Activated CD8-positive, alpha-beta memory T cell treated with anti-CD3 and anti-CD28 coated beads, Interleukin-2, amount 10 ng/mL, durations not matched to agents 7 days and 5 days (primary cell): ENCODE results near the gene RHBDL2. TPM values are rescaled to one million over a fixed set of nuclear protein-coding genes. Genes with fewer than 3 reads are reported as not detected.
"Not testable (repeated sequence)": the region's sequence is repeated elsewhere in the genome, so short reads cannot be mapped to it uniquely, and the experiment has no call there.

ENCODE experiments used
- ATAC-seq: fragments of 150-1000 bp; cut with Tn5 transposase; one replicate; pipeline ENCODE4 v1.10.0; 2021; ENCODE audit warnings: moderate library complexity
- CTCF ChIA-PET: fragments of 350-600 bp; sonication (Branson Sonifier 250); formaldehyde crosslinking; loops from one replicate; lab custom pipeline; 2021; ENCODE audit warnings: antibody characterized with exemption; lab: Charles Lee
- DNase-seq: peaks from one replicate; pipeline ENCODE4 v3.0.0-alpha.2; 2020
- H3K27ac Mint-ChIP-seq: one replicate; pipeline ENCODE4 v1.8.0; 2021; ENCODE audit warnings: mild to moderate bottlenecking, mixed read lengths
- H3K27me3 Mint-ChIP-seq: one replicate; pipeline ENCODE4 v1.8.0; 2021; ENCODE audit warnings: mixed read lengths
- H3K36me3 Mint-ChIP-seq: one replicate; pipeline ENCODE4 v1.8.0; 2021; ENCODE audit warnings: mild to moderate bottlenecking, mixed read lengths
- H3K4me1 Mint-ChIP-seq: one replicate; pipeline ENCODE4 v1.8.0; 2021; ENCODE audit warnings: mixed read lengths
- H3K4me3 Mint-ChIP-seq: one replicate; pipeline ENCODE4 v1.8.0; 2021; ENCODE audit warnings: mild to moderate bottlenecking, moderate library complexity, mixed read lengths
- H3K9me3 Mint-ChIP-seq: one replicate; pipeline ENCODE4 v1.8.0; 2022; ENCODE audit warnings: low read depth, mixed read lengths
- total RNA-seq, 2 experiments: library from RNA; stranded (reverse); gene quantifications; one replicate each; pipeline ENCODE4 v1.2.3, GENCODE V29; 2021

The RHBDL2 gene, protein sequence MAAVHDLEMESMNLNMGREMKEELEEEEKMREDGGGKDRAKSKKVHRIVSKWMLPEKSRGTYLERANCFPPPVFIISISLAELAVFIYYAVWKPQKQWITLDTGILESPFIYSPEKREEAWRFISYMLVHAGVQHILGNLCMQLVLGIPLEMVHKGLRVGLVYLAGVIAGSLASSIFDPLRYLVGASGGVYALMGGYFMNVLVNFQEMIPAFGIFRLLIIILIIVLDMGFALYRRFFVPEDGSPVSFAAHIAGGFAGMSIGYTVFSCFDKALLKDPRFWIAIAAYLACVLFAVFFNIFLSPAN
- total RNA-seq: not detected

DNA sequence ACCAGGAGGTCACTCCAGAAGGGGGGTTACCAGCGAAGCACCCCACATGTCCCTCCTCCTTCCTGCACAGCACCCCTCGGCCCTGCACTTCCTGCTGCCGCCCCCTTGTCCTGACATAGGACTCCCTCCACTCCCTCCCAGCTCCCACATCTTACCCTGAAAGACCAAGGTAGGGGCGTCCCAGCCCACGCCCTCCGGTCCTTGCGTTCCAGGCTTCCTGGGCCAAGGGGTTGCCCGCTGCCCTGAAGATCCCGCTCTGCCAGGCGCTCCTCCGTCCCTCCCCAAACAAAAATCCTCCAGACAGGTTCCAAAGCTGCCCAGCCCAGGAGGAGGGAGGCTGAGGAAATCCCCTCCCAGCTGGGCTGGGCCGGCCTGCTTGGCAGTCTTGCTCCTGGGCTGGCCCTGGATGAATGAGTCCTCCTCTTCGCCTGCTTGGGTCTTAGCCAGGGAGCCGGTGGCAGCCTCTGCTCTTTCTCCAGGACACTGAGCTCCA, at the start of gene RHBDL2:
Gene RHBDL2, minus strand, starts transcription at position 304 of the 493 bp plus-strand sequence. CDS start 22,618 bp downstream, outside the sequence.
- ATAC-seq (no peak), DNase-seq (no peak)
- H3K9me3 Mint-ChIP-seq: no peaks in the 10 kb centered on the region
- no peaks in the 10 kb centered on the region for H3K36me3 Mint-ChIP-seq
- H3K4me1 Mint-ChIP-seq: no peaks in the 10 kb centered on the region
- no peak within 1 kb of the TSS for H3K4me3 Mint-ChIP-seq
- no peak within 1 kb of the TSS for H3K27ac Mint-ChIP-seq
- no peaks in the 10 kb centered on the region for H3K27me3 Mint-ChIP-seq
- CTCF ChIA-PET: no interaction called here

DNA sequence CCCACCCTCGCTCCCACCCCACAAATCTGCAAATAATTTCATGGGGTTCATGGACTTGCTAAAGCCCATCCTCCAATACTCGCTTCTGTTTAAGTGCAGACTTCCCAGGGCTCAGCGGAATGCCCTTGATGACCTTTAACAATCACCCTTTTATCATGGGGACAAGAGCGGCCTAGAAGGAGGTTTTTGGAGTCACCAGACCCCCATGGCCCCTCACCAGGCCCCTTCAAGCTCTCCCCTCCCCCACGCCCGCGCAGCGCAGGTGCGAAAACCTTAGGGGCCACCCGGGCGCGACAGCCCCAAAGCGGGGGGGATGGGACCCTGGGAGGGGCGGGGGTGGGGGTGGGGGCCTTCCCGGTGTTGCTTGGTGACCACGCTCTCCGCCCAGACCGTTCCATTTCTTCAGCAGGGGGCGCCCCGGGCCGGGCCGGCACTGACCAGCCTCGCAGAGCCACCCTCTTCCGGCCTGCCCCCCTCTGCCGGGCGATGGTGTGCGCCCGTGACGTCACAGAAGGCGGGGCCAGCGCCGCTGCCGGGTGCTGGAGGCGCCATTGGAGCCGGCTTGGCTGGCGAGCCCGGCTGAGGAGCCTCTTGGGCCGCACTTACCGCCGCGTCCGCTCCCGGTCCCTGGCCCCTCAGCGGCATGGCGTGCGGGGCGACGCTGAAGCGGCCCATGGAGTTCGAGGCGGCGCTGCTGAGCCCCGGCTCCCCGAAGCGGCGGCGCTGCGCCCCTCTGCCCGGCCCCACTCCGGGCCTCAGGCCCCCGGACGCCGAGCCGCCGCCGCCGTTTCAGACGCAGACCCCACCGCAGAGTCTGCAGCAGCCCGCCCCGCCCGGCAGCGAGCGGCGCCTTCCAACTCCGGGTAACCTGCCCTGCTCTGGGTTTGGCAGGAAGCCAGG, 49.4 kb upstream of the RHBDL2 start, which contains the start of gene AKIRIN1:
Gene AKIRIN1, plus strand, starts transcription at position 539 of the 900 bp plus-strand sequence. Its CDS starts 105 bp downstream, at position 644.
- no peaks in the 10 kb centered on the region for H3K9me3 Mint-ChIP-seq
- ATAC-seq: peak; percentile 94
- peaks cover 20% of the 10 kb centered on the region for H3K36me3 Mint-ChIP-seq
- CTCF ChIA-PET: interaction anchor here (1.0 to 1.3 kb wide), 2 partner anchors 13 to 36 kb away, joined by 4 to 5 read pairs; partner anchors contain the start of gene NDUFS5
- DNase-seq: peak; percentile 97
- H3K27me3 Mint-ChIP-seq: no peaks in the 10 kb centered on the region
- peaks cover 41% of the 10 kb centered on the region for H3K4me1 Mint-ChIP-seq
- H3K27ac Mint-ChIP-seq: peak within 1 kb of the TSS; percentile 81
- H3K4me3 Mint-ChIP-seq: peak within 1 kb of the TSS; percentile 78

DNA sequence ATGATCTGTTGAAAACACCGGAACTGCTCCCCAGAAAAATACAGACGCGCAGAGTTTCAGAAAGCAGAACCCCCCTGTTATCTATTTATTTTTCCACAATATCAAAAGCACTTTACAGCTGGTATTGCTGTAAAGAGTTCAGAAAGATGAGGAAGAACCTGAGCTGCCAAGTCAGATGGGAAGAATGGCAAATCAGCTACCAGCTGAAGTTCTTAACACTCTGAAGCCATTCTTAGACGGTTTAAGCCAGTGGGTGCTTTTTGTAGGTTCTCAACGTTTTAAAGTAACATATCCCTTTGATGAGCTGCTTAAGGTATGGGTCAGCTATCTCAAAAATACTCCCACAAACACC, 48.7 kb upstream of the RHBDL2 start:
- ATAC-seq (no peak), DNase-seq (no peak)
- peaks cover 14% of the 10 kb centered on the region for H3K36me3 Mint-ChIP-seq
- H3K9me3 Mint-ChIP-seq: no peaks in the 10 kb centered on the region
- peaks cover 36% of the 10 kb centered on the region for H3K4me1 Mint-ChIP-seq
- peak overlapping the region; percentile 73 for H3K4me3 Mint-ChIP-seq
- peak overlapping the region; percentile 81 for H3K27ac Mint-ChIP-seq
- CTCF ChIA-PET: interaction anchor here (1.0 to 1.3 kb wide), 2 partner anchors 13 to 36 kb away, joined by 4 to 5 read pairs; partner anchors contain the start of gene NDUFS5
- H3K27me3 Mint-ChIP-seq: no peaks in the 10 kb centered on the region

DNA sequence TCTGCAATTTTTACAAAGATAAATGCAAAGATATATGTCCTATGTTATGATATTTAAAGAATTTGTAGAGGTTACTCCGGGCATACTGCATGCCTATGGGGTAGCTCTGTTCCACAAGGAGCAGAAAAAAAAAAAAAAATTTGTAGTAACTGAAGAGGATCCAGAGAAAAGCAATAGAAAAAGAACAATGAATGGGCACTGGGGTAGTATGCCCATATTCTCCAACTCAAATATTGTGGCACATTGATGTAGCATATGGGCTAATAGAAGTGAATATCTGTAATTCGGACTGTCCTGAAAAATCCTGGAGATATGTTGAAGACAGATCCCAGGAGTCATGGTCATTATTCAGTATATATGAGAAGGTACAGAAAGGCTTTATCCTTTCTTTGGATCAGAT, 48.3 kb upstream of the RHBDL2 start:
- peak overlapping the region; percentile 73 for H3K4me3 Mint-ChIP-seq
- ATAC-seq (no peak), DNase-seq (no peak)
- H3K36me3 Mint-ChIP-seq: peaks cover 11% of the 10 kb centered on the region
- H3K9me3 Mint-ChIP-seq: no peaks in the 10 kb centered on the region
- H3K4me1 Mint-ChIP-seq: peaks cover 33% of the 10 kb centered on the region
- CTCF ChIA-PET: interaction anchor here (1.0 to 1.3 kb wide), 2 partner anchors 12 to 37 kb away, joined by 4 to 5 read pairs; partner anchors contain the start of gene NDUFS5
- no peaks in the 10 kb centered on the region for H3K27me3 Mint-ChIP-seq
- peak overlapping the region; percentile 81 for H3K27ac Mint-ChIP-seq

DNA sequence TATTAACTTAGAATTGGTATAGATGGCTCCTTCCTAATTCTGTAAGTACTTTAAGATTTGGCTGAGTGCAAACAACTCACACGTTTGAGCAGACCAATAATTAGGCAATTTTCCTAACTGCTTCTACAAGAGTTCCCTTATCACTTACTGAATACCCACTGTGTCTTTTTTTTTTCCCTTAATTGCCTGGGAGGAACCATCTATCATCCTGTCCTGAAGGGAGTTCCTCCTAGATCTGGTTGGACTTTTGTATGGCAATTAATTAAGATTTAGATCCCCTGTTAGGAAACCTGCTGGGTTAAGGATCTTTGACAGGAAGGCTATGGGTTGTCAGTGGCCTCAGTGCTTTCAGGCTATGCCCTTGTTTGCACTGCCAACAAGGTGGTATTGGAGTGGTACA, 37.8 kb upstream of the RHBDL2 start:
- H3K9me3 Mint-ChIP-seq: not testable (repeated sequence)

DNA sequence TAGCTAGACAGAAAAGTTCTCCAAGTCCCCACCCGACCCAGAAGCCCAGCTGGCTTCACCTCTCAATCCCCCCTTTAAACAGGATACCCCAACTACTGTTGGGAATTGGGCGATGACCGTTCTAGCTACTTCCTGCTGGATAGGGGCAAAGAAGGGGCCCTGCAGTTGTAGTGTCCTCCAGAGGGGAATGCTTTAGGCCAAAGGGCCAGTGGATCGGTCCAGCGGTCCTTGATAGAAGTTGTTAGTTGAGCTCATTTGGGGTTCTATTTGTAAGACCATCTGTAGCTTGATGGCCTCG, 36.6 kb upstream of the RHBDL2 start:
- H3K4me3 Mint-ChIP-seq, H3K4me1 Mint-ChIP-seq, DNase-seq, H3K27me3 Mint-ChIP-seq, H3K9me3 Mint-ChIP-seq, ATAC-seq: not testable (repeated sequence)
- Mint-ChIP-seq H3K36me3 (peaks cover 11% of the 10 kb centered on the region), H3K27ac (peak overlapping the region; percentile 74)
- CTCF ChIA-PET: interaction anchor here (0.9 to 2.0 kb wide), 2 partner anchors 11 to 12 kb away, joined by 3 to 4 read pairs; no protein-coding TSS in a partner anchor

More for the DNA sequence above, 37.8 kb upstream of the RHBDL2 start:
- H3K27me3 Mint-ChIP-seq, H3K4me1 Mint-ChIP-seq, CTCF ChIA-PET, H3K27ac Mint-ChIP-seq, DNase-seq, H3K4me3 Mint-ChIP-seq, ATAC-seq: not testable (repeated sequence)
- H3K36me3 Mint-ChIP-seq: peaks cover 11% of the 10 kb centered on the region

DNA sequence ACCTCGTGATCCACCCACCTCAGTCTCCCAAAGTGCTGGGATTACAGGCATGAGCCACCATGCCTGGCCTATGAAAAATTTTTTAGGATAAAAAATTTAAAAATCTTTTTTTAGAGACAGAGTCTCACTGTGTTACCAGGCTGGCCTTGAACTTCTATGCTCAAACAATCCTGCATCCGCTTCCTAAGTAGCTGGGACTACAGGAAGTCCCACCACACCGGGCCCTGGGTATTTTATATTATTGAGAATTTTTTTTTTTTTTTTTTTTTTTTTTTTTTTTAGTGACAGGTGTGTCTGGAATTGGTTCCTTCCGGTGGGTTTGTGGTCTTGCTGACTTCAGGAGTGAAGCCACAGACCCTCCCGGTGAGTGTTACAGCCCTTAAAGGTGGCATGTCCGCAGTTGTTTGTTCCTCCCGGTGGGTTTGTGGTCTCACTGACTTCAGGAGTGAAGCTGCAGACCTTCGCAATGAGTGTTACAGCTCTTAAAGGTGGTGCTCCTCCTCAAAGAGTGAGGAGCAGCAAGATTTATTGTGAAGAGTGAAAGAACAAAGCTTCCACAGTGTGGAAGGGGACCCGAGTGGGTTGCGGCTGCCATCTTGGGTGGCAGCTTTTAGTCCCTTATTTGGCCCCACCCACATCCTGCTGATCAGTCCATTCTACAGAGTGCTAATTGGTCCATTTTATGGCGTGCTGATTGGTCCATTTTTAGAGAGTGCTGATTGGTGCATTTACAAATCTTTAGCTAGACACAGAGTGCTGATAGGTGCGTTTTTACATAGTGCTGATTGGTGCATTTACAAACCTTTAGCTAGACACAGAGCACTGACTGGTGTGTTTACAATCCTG, 36.0 kb upstream of the RHBDL2 start:
- ATAC-seq (peak; percentile 69), DNase-seq (peak; percentile 78)
- H3K4me1 Mint-ChIP-seq, H3K27me3 Mint-ChIP-seq, H3K9me3 Mint-ChIP-seq: not testable (repeated sequence)
- H3K36me3 Mint-ChIP-seq: peaks cover 11% of the 10 kb centered on the region
- peak overlapping the region; percentile 32 for H3K4me3 Mint-ChIP-seq
- H3K27ac Mint-ChIP-seq: peak overlapping the region; percentile 74
- CTCF ChIA-PET: interaction anchor here (0.7 to 2.0 kb wide), 4 partner anchors 11 to 128 kb away, joined by 3 to 4 read pairs (median 3); no protein-coding TSS in a partner anchor

DNA sequence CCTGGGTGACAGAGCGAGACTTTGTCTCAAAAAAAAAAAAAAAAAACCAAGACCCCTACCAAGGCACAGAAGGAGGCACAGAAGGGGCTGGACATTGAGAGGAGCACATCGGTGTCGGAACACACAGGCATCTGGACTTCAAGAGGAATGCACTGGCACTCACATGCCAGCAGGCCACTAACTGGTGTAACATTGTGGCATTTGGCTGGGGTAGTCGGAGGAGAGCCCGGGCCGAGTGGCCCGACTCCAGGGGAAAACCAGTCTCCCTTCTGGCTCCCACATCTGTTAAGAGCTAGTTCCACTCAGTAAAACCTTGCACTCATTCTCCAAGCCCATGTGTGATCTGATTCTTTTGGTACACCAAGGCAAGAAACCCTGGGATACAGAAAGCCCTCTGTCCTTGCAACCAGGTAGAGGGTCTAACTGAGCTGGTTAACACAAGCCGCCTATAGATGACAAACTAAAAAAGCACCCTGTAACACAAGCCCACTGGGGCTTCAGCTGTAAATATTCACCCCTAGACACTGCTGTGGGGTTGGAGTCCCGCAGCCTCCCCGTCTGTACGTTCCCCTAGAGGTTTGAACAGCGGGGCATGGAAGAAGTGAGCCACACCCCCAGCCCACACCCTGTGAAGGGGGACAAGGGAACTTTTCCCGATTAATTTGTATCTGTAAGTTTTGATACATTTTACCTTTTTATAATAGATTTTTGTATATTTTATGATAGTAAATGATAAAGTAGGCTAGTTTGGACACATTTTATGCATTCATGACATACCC, 32.2 kb upstream of the RHBDL2 start:
- Mint-ChIP-seq H3K4me3 (no peak overlapping the region), H3K27ac (no peak overlapping the region), H3K36me3 (peaks cover 6% of the 10 kb centered on the region), H3K27me3 (no peaks in the 10 kb centered on the region), H3K9me3 (peaks cover 2% of the 10 kb centered on the region), H3K4me1 (peaks cover 9% of the 10 kb centered on the region)
- CTCF ChIA-PET: no interaction called here
- no peak for ATAC-seq
- DNase-seq: no peak

DNA sequence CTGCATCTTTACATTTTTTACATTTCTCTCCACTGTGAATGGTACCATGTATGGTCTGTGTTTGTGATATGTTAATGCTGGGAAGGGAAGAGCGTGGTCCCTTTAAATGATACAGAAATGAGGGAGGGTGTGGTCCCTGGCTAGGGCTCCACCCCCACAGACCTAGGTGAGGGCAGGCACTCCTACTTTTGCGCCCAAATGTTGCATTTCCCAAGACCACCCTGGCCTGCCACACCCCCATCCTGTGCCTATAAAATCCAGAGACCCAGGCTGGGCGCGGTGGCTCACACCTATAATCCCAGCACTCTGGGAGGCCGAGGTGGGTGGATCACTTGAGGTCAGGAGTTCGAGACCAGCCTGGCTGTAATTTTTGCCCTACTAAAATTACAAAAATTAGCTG, 31.5 kb upstream of the RHBDL2 start:
- H3K9me3 Mint-ChIP-seq, H3K4me3 Mint-ChIP-seq, H3K27me3 Mint-ChIP-seq, H3K36me3 Mint-ChIP-seq, DNase-seq, CTCF ChIA-PET, H3K4me1 Mint-ChIP-seq, H3K27ac Mint-ChIP-seq, ATAC-seq: not testable (repeated sequence)

DNA sequence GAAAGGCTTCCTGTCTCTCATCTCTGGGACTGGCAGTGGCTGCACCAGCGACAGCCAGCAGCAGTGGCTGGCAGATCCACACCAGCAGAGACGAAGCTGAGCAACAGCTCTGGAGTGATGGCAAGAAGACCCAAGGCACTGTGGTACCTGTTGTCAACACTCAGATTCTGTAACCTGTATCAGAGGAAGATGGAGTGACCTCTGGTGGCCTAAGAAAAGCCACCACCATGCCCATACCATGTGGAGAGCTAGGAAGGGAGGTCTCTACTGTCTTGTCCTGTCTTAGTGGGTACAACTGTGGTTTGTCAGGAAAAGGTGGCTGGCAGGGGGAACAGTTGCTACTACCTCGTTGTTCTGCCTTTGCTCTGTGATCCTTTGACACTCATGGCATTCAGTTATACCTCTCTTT, 22.5 kb upstream of the RHBDL2 start:
- Mint-ChIP-seq H3K9me3 (no peaks in the 10 kb centered on the region), H3K4me1 (peaks cover 8% of the 10 kb centered on the region), H3K4me3 (no peak overlapping the region), H3K36me3 (no peaks in the 10 kb centered on the region), H3K27me3 (no peaks in the 10 kb centered on the region), H3K27ac (no peak overlapping the region)
- CTCF ChIA-PET: interaction anchor here (0.7 to 1.0 kb wide), 2 partner anchors 24 to 119 kb away, joined by 3 read pairs; no protein-coding TSS in a partner anchor
- DNase-seq (peak; percentile 43), ATAC-seq (peak; percentile 58)

DNA sequence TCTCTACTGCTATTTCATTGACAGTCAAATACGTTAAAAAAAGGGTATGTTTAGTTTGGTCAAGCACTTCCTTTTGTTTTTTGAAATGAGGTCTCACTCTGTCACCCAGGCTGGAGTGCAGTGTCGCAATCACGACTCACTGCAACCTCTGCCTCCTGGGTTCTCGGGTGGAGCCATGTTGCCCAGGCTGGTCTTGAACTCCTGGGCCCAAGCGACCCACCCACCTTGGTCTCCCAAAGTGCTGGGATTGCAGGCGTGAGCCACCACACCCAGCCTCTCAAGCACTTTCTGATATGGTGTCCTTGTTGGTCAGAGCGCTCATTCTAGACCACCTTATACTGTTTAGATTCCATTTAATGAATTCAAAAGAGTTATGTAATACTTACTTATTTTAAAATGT, 20.9 kb upstream of the RHBDL2 start:
- Mint-ChIP-seq H3K9me3 (no peaks in the 10 kb centered on the region), H3K27me3 (no peaks in the 10 kb centered on the region), H3K4me3 (no peak overlapping the region), H3K36me3 (no peaks in the 10 kb centered on the region), H3K27ac (no peak overlapping the region), H3K4me1 (peaks cover 8% of the 10 kb centered on the region)
- ATAC-seq (no peak), DNase-seq (no peak)
- CTCF ChIA-PET: no interaction called here

DNA sequence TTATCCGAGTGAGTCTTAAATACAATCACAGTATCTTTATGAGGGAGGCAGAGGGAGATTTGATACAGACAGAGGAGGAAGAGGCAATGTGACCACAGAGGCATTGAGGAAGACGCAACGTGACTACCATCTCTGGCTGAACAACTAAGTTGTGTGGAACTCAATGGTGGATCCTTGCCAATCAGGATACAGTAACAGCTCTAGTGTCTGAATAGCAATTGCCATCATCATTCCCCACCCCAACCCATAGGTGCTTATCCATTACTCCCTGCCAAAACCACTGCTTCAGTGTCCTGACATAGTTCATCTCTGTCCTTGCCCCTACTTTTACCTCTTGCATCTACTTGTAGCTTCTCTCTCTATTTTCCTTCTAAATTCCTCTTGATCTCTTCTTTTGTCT, 20.5 kb upstream of the RHBDL2 start:
- peaks cover 8% of the 10 kb centered on the region for H3K4me1 Mint-ChIP-seq
- CTCF ChIA-PET: no interaction called here
- no peak overlapping the region for H3K4me3 Mint-ChIP-seq
- no peak overlapping the region for H3K27ac Mint-ChIP-seq
- DNase-seq (no peak), ATAC-seq (no peak)
- H3K27me3 Mint-ChIP-seq: no peaks in the 10 kb centered on the region
- H3K9me3 Mint-ChIP-seq: no peaks in the 10 kb centered on the region
- H3K36me3 Mint-ChIP-seq: no peaks in the 10 kb centered on the region
